Adipocyte (in vitro differentiated cells): ENCODE results near the gene VPS35L.

Experiments used
- DNase-seq: peaks from one replicate; pipeline ENCODE4 v3.0.0-alpha.2; 2015; ENCODE audit warnings: low read depth
- H3K27me3 ChIP-seq: replicated peaks from 2 replicates; pipeline ENCODE4 v1.7.0; 2013; ENCODE audit warnings: mild to moderate bottlenecking, low read length, moderate library complexity; ENCODE audit not compliant: control insufficient read depth, insufficient read depth
- H3K36me3 ChIP-seq: 2 replicates; pipeline ENCODE4 v1.7.0; 2013; ENCODE audit warnings: low read length, mild to moderate bottlenecking, moderate library complexity; ENCODE audit not compliant: control insufficient read depth, insufficient read depth, severe bottlenecking
- H3K4me1 ChIP-seq: 2 replicates; pipeline ENCODE4 v1.7.0; 2013; ENCODE audit warnings: mild to moderate bottlenecking, low read length, moderate library complexity; ENCODE audit not compliant: control insufficient read depth, insufficient read depth
- H3K4me3 ChIP-seq: 2 replicates; pipeline ENCODE4 v1.7.0; 2013; ENCODE audit warnings: mild to moderate bottlenecking, low read length, moderate library complexity
- H3K9ac ChIP-seq: 2 replicates; pipeline ENCODE4 v1.7.0; 2013; ENCODE audit warnings: mild to moderate bottlenecking, low read length, moderate library complexity
- H3K9me3 ChIP-seq: 2 replicates; pipeline ENCODE4 v1.7.0; 2013; ENCODE audit warnings: mild to moderate bottlenecking, low read length, moderate library complexity; ENCODE audit not compliant: control insufficient read depth

Gene VPS35L

DNA sequence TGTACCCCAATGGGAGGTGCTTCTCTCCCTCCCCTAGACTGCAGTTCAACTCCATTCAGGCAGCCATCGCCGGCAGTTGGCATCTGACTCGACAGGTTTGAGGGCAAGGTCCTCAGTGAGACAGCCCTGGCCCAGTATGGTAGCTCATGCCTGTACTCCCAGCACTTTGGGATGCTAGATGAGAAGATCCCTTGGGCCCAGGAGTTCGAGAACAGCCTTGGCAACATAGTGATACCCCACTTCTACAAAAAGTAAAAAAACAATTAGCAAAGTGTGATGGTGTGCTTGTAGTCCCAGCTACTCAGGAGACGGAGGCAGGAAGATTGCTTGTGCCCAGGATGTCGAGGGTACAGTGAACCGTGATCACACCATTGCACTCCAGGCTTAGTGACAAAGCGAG lies 12.1 kb downstream of the VPS35L start:
- Histone ChIP-seq H3K27me3 (no peaks in the 10 kb centered on the region), H3K4me3 (no peak overlapping the region), H3K9ac (no peak overlapping the region), H3K4me1 (no peaks in the 10 kb centered on the region), H3K9me3 (no peaks in the 10 kb centered on the region), H3K36me3 (peaks cover 73% of the 10 kb centered on the region)
- no peak for DNase-seq

- Histone ChIP-seq H3K27me3 (no peaks in the 10 kb centered on the region), H3K9me3 (no peaks in the 10 kb centered on the region), H3K36me3 (peaks cover 62% of the 10 kb centered on the region), H3K4me3 (no peak overlapping the region), H3K4me1 (peaks cover 8% of the 10 kb centered on the region), H3K9ac (no peak overlapping the region)
- no peak for DNase-seq
These were observed 18.5 kb downstream of the VPS35L start for GRCh38 chr16:19573997-19574396.

GRCh38 chr16:19574615-19575014 lies 19.1 kb downstream of the VPS35L start:
- Histone ChIP-seq H3K9ac (no peak overlapping the region), H3K27me3 (no peaks in the 10 kb centered on the region), H3K4me1 (peaks cover 9% of the 10 kb centered on the region), H3K36me3 (peaks cover 56% of the 10 kb centered on the region), H3K9me3 (no peaks in the 10 kb centered on the region), H3K4me3 (no peak overlapping the region)
- no peak for DNase-seq

- H3K9me3 ChIP-seq, result no peaks in the 10 kb centered on the region
- peaks cover 62% of the 10 kb centered on the region for H3K36me3 ChIP-seq
- peaks cover 9% of the 10 kb centered on the region for H3K4me1 ChIP-seq
- no peak overlapping the region for H3K4me3 ChIP-seq
- no peak overlapping the region for H3K9ac ChIP-seq
- no peak for DNase-seq
- no peaks in the 10 kb centered on the region for H3K27me3 ChIP-seq
These were observed 23.0 kb downstream of the VPS35L start for GRCh38 chr16:19578378-19578971.

- peaks cover 53% of the 10 kb centered on the region for H3K36me3 ChIP-seq
- no peaks in the 10 kb centered on the region for H3K27me3 ChIP-seq
These were observed 26.7 kb downstream of the VPS35L start for GRCh38 chr16:19582050-19582831.

GRCh38 chr16:19583665-19584300 lies 28.3 kb downstream of the VPS35L start:
- Histone ChIP-seq H3K36me3 (peaks cover 44% of the 10 kb centered on the region), H3K4me3 (no peak overlapping the region), H3K9me3 (no peaks in the 10 kb centered on the region), H3K4me1 (peaks cover 7% of the 10 kb centered on the region), H3K27me3 (no peaks in the 10 kb centered on the region), H3K9ac (no peak overlapping the region)
- peak; percentile 81 for DNase-seq

More at GRCh38 chr16:19582050-19582831, 26.7 kb downstream of the VPS35L start:
- no peak for DNase-seq
- no peaks in the 10 kb centered on the region for H3K9me3 ChIP-seq
- H3K9ac ChIP-seq, result no peak overlapping the region
- H3K4me1 ChIP-seq, result peaks cover 9% of the 10 kb centered on the region
- no peak overlapping the region for H3K4me3 ChIP-seq

DNA sequence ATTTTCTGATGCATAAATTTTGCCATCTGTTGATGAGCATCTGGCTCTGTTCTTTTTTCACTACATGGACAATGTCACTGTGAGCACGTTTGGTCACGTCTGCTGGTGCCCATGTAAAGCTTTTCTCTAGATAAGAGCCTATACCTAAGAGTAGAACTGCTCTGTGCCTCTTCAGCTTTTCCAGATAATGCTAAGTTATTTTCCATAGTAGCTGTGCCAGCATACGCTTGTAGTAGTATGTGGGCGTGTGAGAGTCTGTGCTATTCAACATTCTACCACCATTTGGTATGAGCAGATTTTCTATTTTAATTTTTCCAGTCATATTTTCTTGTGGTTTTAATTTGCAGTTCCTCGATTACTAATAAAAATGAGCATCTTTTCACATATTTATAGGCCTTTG lies 33.2 kb downstream of the VPS35L start:
- Histone ChIP-seq H3K4me3 (no peak overlapping the region), H3K9me3 (no peaks in the 10 kb centered on the region), H3K36me3 (peaks cover 32% of the 10 kb centered on the region), H3K4me1 (peaks cover 20% of the 10 kb centered on the region), H3K27me3 (no peaks in the 10 kb centered on the region), H3K9ac (no peak overlapping the region)
- peak; percentile 28 for DNase-seq

DNA sequence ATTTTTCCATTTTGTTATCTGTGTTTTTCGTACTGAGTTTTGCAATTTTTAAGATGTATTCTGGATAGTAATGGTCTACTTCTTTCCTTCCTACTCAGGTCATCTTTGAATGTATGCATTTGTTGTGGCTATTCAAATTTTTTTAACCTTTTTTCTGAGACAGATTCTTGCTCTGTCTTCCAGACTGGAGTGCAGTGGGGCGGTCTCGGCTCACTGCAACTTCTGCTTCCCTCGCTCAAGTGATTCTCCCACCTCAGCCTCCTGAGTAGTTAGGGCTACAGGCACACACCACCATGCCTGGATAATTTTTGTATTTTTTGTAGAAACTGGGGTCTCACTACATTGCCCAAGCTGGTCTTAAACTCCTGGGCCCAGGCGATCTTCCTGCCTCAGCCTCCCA lies 33.6 kb downstream of the VPS35L start:
- H3K9me3 ChIP-seq, result no peaks in the 10 kb centered on the region
- no peak for DNase-seq
- no peaks in the 10 kb centered on the region for H3K27me3 ChIP-seq
- H3K9ac ChIP-seq, result no peak overlapping the region
- no peak overlapping the region for H3K4me3 ChIP-seq
- peaks cover 31% of the 10 kb centered on the region for H3K36me3 ChIP-seq
- H3K4me1 ChIP-seq, result peaks cover 20% of the 10 kb centered on the region

DNA sequence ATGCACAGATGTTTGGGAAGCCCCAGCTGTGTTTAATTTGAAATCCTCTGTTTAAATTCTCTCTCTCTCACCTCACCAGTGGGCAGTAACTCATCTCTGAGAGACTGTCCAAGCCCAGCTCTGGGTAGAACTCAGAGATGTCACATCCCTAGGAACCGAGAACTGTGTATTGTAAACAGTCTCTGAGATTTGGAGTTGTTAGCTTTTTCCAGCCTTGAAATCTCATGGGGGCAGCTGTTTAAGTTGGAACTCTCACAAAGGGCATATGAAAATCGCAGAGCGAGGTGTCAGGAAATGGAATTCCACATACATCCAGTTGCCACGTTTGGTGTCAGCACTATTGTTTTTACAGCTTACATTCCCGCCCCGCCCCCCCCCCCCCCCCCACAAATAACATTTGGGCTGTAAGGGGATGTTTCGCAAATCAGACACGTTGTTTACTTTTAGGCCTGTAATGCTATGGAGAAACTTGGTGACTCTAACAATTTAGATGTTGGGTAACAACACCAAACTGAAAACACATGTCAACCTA lies 34.3 kb downstream of the VPS35L start:
- Histone ChIP-seq H3K36me3 (peaks cover 33% of the 10 kb centered on the region), H3K4me3 (no peak overlapping the region), H3K9ac (peak overlapping the region; percentile 1), H3K4me1 (peaks cover 20% of the 10 kb centered on the region), H3K9me3 (no peaks in the 10 kb centered on the region), H3K27me3 (no peaks in the 10 kb centered on the region)
- DNase-seq, result peak; percentile 91

GRCh38 chr16:19595043-19595767 lies 39.7 kb downstream of the VPS35L start:
- Histone ChIP-seq H3K36me3 (peaks cover 42% of the 10 kb centered on the region), H3K27me3 (no peaks in the 10 kb centered on the region), H3K4me1 (peaks cover 4% of the 10 kb centered on the region), H3K9me3 (no peaks in the 10 kb centered on the region), H3K4me3 (no peak overlapping the region), H3K9ac (no peak overlapping the region)
- DNase-seq, result no peak
